Peyer's patch (tissue), 4 donors: ENCODE measurements around the gene FILIP1.

Experiments used
- CTCF ChIP-seq, 6 experiments: fragments of 450-650 bp in 4 of 6; fragments of 200-600 bp in 2 of 6; sonication (generic) in 1 of 6; IDR thresholded peaks; one replicate each; pipeline ENCODE4 v1.5.1; 2017 to 2019; ENCODE audit warnings: antibody characterized with exemption in 6 of 6, mild to moderate bottlenecking in 3 of 6, moderate library complexity in 1 of 6
- POLR2A ChIP-seq, 2 donors: fragments of 450-650 bp; IDR thresholded peaks; one replicate each; pipeline ENCODE4 v1.5.1; 2017; ENCODE audit warnings: antibody characterized with exemption in 2 of 2, mild to moderate bottlenecking in 2 of 2, moderate library complexity in 2 of 2

GRCh38 chr6:75334266-75335040 lies 159.1 kb downstream of the FILIP1 start:
- TF ChIP-seq CTCF (IDR thresholded peaks at IDR 0.05) (no peak), POLR2A (IDR thresholded peaks at IDR 0.05) (no peak)
